ENCODE results near the gene TOX2.

GRCh38 chr20:44081476-44081875, 166.8 kb downstream of the TOX2 start:
- TF ChIP-seq POLR2AphosphoS5 (IDR thresholded peaks at IDR 0.05; ENCODE audit: low read depth, low read length): no peak
- no peak for TF ChIP-seq POLR2A (IDR thresholded peaks at IDR 0.05; ENCODE audit: low read depth, low read length)

Measured in GM12891 (cell line).